OCI-LY1 (cell line): Measurements from ENCODE around the gene GRIK2.

Experiments
- H2AFZ ChIP-seq: fragments of 200-600 bp; sonication (generic), shearing (Covaris generic); 2 replicates; pipeline ENCODE4 v1.6.0; 2014; ENCODE audit warnings: antibody characterized with exemption, mild to moderate bottlenecking, low read length
- H3F3A ChIP-seq: fragments of 200-600 bp; sonication (generic), shearing (Covaris generic); 2 replicates; pipeline ENCODE4 v1.6.0; 2014; ENCODE audit warnings: mild to moderate bottlenecking, antibody characterized with exemption, low read length, moderate library complexity; ENCODE audit not compliant: insufficient read depth
- H3K27ac ChIP-seq: fragments of 200-600 bp; sonication (generic); 2 replicates; pipeline ENCODE4 v1.5.1; 2014; ENCODE audit warnings: low read length, mixed run types, mild to moderate bottlenecking, low read depth; ENCODE audit not compliant: poor library complexity, severe bottlenecking
- H3K27me3 ChIP-seq: fragments of 200-600 bp; sonication (generic); 2 replicates; pipeline ENCODE4 v1.6.0; 2014; ENCODE audit warnings: antibody characterized with exemption, mild to moderate bottlenecking, low read length, moderate library complexity; ENCODE audit not compliant: insufficient read depth
- H3K36me3 ChIP-seq: fragments of 200-600 bp; sonication (generic); 2 replicates; pipeline ENCODE4 v1.6.1; 2014; ENCODE audit warnings: mild to moderate bottlenecking, antibody characterized with exemption, low read length, moderate library complexity, mixed read lengths; ENCODE audit not compliant: insufficient read depth
- H3K4me1 ChIP-seq: fragments of 200-600 bp; sonication (generic); 2 replicates; pipeline ENCODE4 v1.5.1; 2014; ENCODE audit warnings: mild to moderate bottlenecking, low read length, moderate library complexity; ENCODE audit not compliant: insufficient read depth, severe bottlenecking
- H3K4me2 ChIP-seq: fragments of 200-600 bp; sonication (generic), shearing (Covaris generic); 2 replicates; pipeline ENCODE4 v1.6.1; 2014; ENCODE audit warnings: low read length
- H3K4me3 ChIP-seq: fragments of 200-600 bp; sonication (generic); 2 replicates; pipeline ENCODE4 v1.5.1; 2014; ENCODE audit warnings: low read length, low read depth, mild to moderate bottlenecking, mixed read lengths; ENCODE audit not compliant: poor library complexity, severe bottlenecking
- H3K79me2 ChIP-seq: fragments of 200-600 bp; shearing (Covaris generic); 2 replicates; pipeline ENCODE4 v1.6.1; 2016; ENCODE audit warnings: mixed run types, low read length, mixed read lengths; ENCODE audit not compliant: insufficient read depth
- H3K9ac ChIP-seq: fragments of 200-600 bp; sonication (generic), shearing (Covaris generic); 2 replicates; pipeline ENCODE4 v1.6.1; 2014; ENCODE audit warnings: mild to moderate bottlenecking, low read length, mixed read lengths
- H3K9me2 ChIP-seq: fragments of 200-600 bp; sonication (generic), shearing (Covaris generic); 2 replicates; pipeline ENCODE4 v1.6.1; 2014; ENCODE audit warnings: low read depth, mild to moderate bottlenecking, low read length, mixed read lengths
- H3K9me3 ChIP-seq: fragments of 200-600 bp; shearing (Covaris generic); 2 replicates; pipeline ENCODE4 v1.6.1; 2014; ENCODE audit warnings: low read length, mixed read lengths
- H4K20me1 ChIP-seq: fragments of 200-600 bp; sonication (generic), shearing (Covaris generic); 2 replicates; pipeline ENCODE4 v1.6.0; 2016; ENCODE audit warnings: mild to moderate bottlenecking, low read length; ENCODE audit not compliant: insufficient read depth
- CTCF ChIP-seq: fragments of 200-600 bp; sonication (generic), shearing (Covaris generic); IDR thresholded peaks from 2 replicates; pipeline ENCODE4 v1.5.1; 2017; ENCODE audit warnings: mild to moderate bottlenecking, antibody characterized with exemption, low read length, moderate library complexity, mixed read lengths
- EZH2 ChIP-seq: fragments of 200-600 bp; sonication (generic), shearing (Covaris generic); IDR thresholded peaks from 2 replicates; pipeline ENCODE4 v1.8.0; 2017; ENCODE audit warnings: borderline replicate concordance, mixed run types, mild to moderate bottlenecking, antibody characterized with exemption, low read length, moderate library complexity, mixed read lengths

The GRIK2 gene

GRCh38 chr6:101458336-101458735 lies 64.8 kb downstream of the GRIK2 start:
- no peak overlapping the region for H3K4me2 ChIP-seq

DNA sequence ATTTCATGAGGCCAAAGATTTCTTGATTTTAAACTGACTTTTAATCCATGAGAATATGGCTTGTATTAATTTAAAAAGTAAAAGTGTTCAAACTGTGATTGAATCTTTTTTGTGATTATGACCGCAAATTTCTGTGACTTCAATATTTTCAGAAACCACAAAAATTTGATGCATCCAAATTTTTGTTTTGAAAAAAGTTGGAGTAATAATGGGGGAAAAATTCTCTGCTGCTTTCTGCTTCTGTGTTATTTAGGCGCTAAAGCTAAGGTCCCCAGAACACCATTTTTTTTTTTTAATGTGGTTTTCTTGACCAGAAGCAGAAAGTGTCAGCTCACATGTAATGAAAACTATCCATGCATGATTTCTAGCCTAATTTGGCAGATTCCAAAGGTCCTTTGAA lies 65.3 kb downstream of the GRIK2 start:
- Histone ChIP-seq H2AFZ (no peak overlapping the region), H3K4me2 (no peak overlapping the region), H3K4me3 (no peak overlapping the region), H3K36me3 (no peaks in the 10 kb centered on the region), H3K27ac (no peak overlapping the region), H3K9me3 (no peaks in the 10 kb centered on the region), H3K4me1 (no peaks in the 10 kb centered on the region), H3K79me2 (no peaks in the 10 kb centered on the region), H3K27me3 (no peaks in the 10 kb centered on the region), H3K9ac (no peak overlapping the region), H4K20me1 (no peaks in the 10 kb centered on the region), H3K9me2 (no peaks in the 10 kb centered on the region), H3F3A (no peaks in the 10 kb centered on the region)
- TF ChIP-seq CTCF (no peak), EZH2 (no peak)

More at GRCh38 chr6:101458336-101458735, 64.8 kb downstream of the GRIK2 start:
- no peaks in the 10 kb centered on the region for H3K27me3 ChIP-seq
- H3K9ac ChIP-seq, result no peak overlapping the region
- TF ChIP-seq CTCF (no peak), EZH2 (no peak)
- H4K20me1 ChIP-seq, result no peaks in the 10 kb centered on the region
- no peaks in the 10 kb centered on the region for H3K9me3 ChIP-seq
- H2AFZ ChIP-seq, result no peak overlapping the region
- no peak overlapping the region for H3K27ac ChIP-seq
- no peaks in the 10 kb centered on the region for H3K79me2 ChIP-seq
- no peaks in the 10 kb centered on the region for H3F3A ChIP-seq
- no peaks in the 10 kb centered on the region for H3K36me3 ChIP-seq
- no peak overlapping the region for H3K4me3 ChIP-seq
- no peaks in the 10 kb centered on the region for H3K9me2 ChIP-seq
- H3K4me1 ChIP-seq, result no peaks in the 10 kb centered on the region

DNA sequence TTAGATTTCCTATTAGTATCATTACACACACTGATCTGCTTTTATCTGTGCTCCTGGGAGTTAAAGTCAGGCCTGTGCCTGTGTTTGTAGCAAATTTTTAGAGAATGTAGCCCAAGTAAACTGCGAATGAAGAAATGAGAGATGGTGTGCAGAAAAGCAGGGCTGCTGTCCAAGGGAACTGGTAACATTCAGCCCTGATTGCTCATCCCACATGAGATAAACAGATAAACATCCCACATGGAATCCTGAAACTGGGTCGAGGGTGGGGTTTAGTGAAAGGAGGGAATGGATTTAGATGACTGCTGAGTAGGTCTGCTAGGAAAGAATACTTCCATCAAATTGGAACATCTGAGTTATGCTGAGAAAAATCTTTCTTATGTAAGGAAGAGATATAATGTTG lies 69.1 kb downstream of the GRIK2 start:
- Histone ChIP-seq H3K9ac (no peak overlapping the region), H3K36me3 (no peaks in the 10 kb centered on the region), H3K27me3 (no peaks in the 10 kb centered on the region), H3K79me2 (no peaks in the 10 kb centered on the region), H3K4me3 (no peak overlapping the region), H4K20me1 (no peaks in the 10 kb centered on the region), H3K4me2 (no peak overlapping the region), H3K27ac (no peak overlapping the region), H3F3A (no peaks in the 10 kb centered on the region), H3K9me3 (no peaks in the 10 kb centered on the region), H3K9me2 (no peaks in the 10 kb centered on the region), H3K4me1 (no peaks in the 10 kb centered on the region), H2AFZ (no peak overlapping the region)
- no peak for TF ChIP-seq CTCF
- TF ChIP-seq EZH2, result no peak
